Skin of body (tissue), 2 donors: ENCODE results near the gene BLACAT1. TPM values are rescaled to one million over a fixed set of nuclear protein-coding genes. Genes with fewer than 3 reads are reported as not detected.

Experiments
- DNase-seq: peaks from one replicate; lab custom pipeline; 2025; lab: John Stamatoyannopoulos, UW
- total RNA-seq: library from RNA; depleted of rRNA; stranded (reverse); fragments of >200 nt; gene quantifications from one replicate; pipeline ENCODE4 v1.2.3, GENCODE V29; 2014

The BLACAT1 gene
- total RNA-seq = 0.20 TPM

DNA sequence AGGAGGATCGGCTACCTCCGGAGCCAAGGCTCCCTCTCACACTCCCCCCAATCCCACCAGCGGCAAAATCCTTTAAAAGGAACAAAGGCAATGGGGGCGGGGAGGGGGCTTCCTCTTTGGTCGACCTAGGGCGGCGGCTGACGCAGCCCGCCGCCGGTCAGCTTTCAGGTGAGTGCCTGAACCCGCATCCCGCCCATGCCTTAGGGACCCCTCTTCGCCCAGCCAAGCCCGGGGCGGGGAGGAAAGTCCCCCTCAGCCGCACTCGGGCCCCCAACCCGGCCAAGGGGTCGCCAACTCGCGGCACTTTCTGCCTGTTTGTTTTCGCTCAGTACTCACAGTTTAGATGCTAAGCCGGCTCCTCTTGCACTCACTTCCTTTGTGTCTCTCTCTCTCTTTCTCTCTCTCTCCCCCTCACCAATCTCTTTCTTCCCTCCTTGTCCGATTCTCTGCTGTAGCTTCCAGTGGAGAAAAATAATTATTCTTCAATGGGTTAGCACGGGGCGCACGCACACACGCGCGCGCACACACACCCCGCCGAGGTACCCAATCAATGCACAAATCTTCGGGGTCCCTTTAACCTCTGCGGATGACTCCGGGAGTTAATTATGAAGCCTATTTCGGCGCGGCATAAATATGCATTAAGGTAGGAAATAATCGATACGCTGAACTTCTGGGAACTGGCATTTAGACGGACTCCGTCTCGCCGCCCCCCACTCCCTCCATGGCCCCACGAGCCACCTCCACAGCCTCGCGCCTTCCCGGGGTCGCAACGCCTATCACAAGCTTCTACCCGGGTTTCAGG is at the start of gene BLACAT1:
TSS of gene BLACAT1 (minus strand) at position 465 of the 802 bp plus-strand sequence.
- DNase-seq = no peak

DNA sequence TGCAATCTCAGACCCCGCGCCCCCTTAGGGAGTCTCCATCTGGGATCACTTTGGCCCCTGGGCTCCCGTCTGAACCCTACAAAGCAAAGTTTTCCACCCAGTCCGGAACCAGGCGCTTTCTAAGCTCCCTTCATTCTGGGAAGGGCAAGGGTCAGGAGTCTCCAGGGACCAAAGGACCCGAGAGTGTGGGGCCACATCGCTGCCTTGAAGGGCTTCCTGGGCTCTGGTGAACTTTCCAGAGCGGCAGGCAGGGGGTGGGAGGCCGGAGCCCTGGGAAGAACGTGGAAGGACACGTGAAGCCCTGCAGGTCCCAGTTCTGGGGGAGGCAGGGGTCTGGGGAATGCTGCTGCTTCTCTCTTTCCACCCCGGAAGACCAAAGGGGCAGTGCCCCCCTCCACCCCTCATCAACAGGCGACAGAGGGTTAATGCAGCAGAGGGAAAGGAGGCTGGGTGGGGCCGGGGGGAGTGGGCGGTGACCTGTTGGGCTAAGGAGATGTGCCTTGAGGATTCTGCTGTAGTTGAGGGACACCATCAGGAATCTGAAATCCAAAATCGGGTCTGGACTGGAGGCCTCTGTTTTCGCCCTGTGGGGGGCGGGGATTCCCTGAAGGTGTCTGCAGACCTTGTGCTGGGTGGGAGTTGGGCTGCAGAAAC is 49.4 kb upstream of the BLACAT1 start:
- DNase-seq = no peak

DNA sequence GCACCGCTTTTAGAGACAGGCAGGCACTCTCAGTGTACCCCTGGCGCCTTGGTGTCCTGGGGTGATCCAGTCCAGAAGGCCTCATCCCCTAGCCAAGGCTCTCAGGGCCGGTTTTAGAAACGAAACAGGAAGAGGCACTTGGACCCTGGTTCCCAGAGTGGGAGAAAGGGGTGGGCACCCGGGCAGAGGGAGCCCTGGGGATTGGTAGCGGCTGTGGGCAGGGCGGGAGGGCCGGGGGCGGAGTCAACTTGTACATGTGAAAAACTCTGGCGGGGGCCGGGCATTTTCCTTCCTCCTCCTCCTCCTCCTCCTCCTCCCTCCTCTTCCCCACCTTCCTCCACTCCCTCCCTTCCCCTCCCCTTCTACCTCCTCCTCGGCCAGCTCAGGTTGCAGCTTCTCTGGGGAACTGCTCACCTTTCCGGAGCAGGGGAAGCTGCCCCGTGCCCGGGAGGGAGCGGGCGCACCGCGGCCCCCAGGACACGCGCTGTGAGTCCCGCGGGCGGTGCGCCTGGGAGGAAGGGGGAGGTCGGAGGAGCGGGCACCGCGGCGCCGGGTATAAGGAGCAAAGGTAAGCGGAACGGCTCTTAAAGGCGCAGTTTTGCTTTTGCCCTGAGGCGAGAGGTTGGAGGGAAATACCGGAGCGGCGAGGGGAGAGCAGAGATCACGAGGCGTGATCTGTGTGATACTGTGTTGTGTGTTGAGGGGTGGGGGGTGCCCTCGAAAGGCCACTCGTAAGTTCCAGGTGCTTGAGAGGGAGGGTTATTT is 48.6 kb upstream of the BLACAT1 start, which contains the start of gene CDK18:
TSS of gene CDK18 (plus strand) at position 359 of the 765 bp plus-strand sequence. CDS start 18,499 bp downstream, outside the sequence.
- DNase-seq = no peak

DNA sequence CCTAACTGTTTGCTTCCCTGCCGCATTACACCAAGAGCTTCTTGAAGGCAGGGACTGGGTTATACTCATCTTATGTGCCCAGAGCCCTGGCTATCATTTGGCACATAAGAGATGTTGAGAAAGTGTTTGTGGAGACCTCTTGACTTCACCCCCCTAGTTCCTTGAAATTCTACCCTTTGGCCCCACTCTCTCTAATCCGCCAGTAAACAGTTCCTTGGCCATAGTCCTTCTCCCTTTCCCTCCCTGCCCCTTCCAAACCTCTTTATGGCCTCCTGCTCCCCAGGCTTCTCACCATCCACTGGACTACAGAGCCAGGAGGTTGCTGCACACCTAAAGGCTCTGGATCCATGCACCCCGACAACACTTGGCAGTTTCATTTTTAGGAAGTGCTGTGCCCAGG is 47.1 kb upstream of the BLACAT1 start:
- no peak for DNase-seq

DNA sequence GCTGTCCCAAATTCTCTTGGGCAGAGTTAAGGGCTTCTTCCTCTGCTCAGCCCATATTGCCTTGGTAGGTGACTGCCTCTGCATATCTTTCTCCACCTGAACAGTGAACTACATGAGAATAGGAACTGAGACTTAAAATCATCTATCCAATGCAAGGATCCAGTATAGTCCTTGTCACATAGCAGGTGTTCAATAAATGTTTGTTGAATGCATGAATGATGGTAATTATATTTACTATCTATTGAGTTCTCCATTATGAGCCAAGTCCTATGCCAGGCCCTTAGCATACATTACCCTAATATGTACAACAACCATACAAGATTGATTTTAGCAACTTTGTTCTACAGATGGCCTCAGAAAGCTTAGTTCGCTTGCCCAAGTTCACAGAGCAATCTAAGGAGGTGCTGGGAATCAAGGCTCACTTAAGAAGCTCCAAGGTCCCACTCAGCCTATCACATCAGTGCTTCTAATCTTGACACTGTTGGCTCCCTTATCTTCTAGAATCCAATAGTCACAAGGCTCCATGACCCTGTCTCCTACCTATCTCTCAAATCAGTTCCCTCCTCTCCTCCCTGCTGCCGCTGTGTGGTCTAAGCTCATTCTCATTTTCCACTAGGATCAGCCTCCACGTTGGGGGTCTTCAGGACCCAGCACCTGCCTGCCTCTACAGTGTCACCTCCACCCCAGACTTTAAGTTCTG is 46.4 kb upstream of the BLACAT1 start:
- no peak for DNase-seq

DNA sequence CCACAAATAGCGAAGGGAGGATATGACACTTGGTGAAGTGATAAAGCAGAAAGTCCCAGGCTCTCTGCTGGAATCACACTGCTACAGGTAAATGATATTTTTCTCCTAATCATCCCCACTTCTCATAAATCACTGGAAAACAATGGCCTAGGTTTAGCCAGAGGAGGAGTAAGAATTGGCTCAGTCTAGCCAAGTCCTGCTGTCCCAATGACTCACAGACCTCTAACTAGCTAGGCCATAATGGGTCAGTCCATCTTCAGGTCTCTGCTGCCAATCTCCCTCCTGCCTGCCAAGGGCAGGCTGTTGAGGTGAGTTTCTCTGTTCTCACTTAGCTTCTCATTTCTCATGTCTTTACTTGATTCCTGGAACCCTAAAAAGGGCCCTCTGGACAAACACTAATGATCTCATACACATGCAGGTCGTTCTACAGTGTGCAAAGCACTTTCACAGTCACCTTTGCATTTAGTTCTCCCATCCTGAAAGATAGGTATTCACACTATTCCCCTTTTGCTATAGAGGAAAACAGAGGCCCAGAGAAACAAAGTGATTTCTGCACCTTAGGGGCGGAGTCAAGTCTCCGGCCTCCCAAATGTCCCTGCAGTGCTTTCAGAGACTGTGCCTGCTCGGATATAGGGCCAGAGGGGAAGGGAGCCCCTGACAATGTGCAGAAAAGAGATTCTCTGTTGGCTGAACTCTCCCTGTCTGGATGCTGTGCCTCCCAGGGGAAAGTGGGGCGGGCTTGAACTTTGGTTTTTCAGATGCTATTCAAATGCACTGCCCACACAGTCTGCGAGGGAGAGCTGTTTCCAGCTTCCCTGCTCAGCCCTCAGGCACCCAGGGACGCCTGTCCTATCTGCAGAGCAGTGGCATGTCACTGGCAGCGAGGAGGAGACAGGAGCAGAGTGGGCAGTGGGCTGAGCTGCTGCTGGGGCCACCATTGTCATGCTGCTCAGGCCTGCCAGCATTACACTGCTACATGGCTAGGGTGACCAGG is 44.7 kb upstream of the BLACAT1 start:
- no peak for DNase-seq

DNA sequence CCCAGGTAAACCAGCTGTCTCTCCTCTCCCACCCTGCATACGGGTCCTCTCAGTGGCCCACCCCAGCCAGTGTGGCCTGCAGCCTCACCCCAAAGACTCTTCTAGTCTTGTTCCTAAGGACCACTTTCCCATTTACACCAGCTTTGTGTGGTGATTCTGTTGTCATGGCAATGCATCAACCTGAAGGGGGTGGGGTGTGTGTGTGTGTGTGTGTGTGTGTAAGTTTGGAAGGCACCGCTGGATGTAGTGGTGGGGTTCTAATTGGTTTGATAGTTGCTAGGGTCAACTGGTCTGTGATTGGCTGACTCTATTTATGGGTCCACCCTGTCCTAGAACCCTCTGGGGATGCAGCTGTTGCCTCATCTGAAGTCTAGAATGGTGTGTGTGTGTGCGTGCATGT is 43.9 kb upstream of the BLACAT1 start:
- no peak for DNase-seq

DNA sequence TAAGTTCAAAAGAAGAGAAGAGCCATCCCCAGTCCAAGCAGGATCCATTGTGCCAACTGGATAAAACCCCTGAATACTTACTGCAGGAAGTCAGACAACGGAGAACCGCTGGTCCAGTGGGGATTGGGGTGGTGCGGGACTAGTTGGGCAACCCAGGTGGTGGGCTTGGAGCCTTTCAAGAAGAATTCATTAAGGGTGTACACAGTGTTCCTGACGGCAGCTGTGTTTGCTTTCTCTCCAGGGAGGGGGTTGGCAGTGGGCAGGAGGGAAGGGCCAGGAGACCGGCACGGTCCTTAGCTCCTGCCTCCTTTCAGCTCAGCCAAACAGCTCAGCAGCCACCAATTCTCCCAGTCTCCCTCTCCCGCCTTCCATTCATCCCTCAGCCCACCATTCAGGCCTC is 41.5 kb upstream of the BLACAT1 start:
- no peak for DNase-seq

DNA sequence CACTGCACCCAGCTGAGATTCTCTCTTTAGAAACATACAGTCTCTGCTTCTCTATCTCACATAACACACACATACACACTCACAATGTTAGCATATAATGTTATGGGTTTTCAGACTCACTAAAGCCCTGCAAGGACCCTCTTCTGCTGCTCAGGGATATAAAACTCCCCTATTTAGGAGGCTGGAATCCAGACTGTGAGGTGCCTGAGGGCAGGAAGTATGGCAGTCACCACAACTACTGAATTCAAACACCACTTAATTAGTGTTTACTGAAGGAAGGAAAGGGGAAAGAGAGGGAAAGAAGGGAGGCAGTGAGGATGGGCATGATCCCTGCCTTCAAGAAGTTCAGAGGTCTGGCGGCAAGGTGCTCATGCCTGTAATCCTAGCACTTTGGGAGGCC is 40.8 kb upstream of the BLACAT1 start:
- no peak for DNase-seq

DNA sequence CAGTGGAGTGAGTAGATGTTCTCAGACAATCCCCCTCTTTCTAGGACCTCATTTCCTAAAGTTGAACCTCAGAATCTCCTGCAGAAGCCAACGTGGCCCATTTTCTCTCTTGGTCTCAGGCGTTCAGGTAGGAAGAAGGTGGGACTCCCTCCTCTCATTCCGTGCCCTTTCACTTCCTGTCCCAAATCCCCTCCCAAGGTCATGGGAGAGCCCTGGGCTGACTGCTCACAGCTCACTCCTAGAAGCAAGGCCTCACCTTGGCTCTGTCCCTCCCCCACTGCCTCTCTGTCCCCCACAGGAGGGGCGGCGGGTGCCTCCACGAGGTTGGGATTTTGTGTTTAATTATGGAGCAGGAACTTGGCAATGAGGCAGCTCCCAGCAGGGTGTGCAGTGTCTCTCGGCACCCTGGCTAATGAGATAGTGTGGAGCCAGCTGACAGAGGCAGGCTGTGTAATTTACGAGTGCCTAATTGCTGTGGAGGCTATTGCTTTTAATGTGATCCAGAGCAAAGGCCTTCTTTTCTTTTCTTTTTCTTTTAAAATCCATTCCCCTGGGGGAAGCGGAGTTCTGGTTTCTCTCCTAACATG is 39.5 kb upstream of the BLACAT1 start:
- DNase-seq = no peak

DNA sequence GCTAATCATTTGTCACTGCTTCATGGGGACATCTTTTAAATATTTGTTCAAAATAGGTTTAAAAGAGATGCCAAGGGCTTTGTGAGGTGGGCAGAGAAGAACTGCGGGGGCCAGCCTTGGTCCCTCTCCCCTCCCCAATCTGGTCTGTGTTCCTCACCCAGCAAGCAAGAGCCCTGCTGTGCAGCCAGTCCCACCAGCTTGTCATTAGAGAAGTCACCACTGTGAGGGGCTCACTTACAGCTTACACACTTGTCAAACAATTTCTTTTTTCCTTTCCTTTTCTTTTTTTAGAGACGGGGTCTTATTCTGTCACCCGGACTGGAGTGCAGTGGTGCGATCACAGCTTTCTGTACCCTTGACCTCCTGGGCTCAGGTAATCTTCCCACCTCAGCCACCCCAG is 38.3 kb upstream of the BLACAT1 start:
- DNase-seq = no peak

DNA sequence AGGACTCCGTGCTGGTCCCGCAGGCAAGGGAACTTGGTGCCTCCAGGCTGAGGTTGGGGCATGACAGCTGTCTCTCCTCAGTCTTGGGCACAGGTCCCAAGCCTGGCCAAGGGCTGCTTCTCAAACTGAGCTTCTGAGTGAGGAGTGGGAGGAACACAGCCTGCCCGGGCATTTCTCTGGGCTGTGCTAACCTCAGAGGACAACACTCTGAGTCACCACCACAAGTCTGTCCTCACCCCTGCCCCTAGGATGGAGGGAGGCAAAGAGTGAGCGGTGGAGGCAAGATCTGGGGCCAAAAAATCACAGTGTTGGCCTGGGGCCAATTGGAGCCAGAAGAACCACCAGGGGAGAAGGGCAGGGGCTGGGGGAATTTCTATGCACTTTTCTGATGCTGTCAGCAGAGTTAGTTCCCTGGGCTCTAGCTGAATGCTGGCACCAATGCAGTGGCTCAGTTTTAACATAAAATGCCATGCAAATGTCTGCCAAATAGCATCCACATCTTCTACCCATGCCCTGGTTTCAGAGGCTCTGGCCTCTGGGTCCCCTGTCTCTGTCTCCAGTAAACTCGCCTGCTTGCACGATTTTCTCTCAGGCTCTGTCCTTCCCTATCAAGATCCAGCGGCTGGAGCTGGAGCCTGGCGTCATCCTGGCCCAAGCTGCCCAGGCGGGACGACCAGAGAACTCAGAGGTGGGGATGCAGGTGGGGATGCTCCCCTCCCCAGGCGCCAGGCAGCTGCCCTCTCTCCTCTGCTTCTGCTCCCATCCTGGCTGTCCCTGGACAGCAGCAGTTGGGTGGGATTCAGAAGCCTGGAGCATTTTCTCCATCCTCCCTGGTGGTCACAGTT is 37.6 kb upstream of the BLACAT1 start:
- DNase-seq = no peak

DNA sequence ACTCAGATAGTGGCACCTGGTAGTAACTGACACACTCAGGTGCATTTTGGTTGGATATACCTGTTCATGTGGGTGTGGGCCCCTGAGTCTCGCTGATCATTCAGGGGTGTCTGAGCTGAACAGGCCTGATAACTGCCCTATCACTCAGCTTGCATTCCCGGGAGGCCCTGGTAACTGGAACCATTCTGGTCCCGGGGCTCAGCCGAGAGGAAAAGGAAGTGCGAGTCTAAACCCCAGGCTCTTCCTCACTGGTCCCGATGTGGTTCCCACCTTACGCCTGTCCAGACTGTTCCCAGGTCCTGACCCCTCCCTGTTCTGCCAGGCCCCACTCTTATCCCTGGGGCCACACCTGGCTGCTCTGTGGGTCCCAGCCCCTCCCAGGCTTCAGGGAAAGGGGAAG is 36.9 kb upstream of the BLACAT1 start:
- DNase-seq = no peak

DNA sequence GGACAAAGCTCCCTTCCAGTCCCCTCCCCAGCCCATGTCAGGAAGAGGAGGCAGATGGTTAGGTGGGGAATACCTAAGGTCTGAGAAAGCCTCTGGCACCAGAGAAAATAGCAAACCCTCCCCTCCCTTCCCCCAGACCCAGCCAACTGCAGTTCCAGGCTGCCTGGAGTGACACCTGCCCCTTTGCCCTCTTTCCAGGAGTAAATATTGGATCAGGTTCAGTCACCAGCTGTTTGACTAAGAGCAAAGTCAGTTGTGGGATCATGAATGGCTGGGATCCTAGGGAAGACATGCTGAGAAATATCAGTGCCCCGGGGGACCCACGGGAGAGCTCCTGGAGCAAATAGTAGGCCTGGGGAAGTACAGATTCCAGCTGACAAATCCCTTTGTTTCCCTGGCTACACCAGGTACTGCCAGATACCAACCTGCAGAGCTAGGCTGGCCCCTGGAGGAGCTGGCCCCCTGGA is 36.4 kb upstream of the BLACAT1 start:
- DNase-seq = no peak

DNA sequence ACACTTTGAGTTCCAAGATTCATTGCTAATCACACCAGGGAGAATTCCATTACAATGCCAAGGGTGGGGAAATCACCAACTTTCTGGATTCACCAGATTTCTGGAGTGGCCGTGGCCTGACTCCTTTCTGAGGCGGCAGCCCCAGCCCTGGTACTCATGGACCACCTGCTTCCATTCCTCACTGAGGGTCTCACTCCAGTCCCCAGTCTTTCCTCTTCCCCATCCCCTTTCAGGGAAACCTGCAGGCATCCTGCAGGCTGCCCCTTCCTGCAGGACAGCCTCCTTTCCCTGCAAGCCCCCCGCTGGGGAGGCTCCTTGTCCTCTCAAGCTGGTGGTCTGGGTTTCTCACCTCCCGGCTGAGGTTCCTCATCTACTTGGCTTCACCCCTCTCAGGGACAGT is 35.9 kb upstream of the BLACAT1 start:
- no peak for DNase-seq

DNA sequence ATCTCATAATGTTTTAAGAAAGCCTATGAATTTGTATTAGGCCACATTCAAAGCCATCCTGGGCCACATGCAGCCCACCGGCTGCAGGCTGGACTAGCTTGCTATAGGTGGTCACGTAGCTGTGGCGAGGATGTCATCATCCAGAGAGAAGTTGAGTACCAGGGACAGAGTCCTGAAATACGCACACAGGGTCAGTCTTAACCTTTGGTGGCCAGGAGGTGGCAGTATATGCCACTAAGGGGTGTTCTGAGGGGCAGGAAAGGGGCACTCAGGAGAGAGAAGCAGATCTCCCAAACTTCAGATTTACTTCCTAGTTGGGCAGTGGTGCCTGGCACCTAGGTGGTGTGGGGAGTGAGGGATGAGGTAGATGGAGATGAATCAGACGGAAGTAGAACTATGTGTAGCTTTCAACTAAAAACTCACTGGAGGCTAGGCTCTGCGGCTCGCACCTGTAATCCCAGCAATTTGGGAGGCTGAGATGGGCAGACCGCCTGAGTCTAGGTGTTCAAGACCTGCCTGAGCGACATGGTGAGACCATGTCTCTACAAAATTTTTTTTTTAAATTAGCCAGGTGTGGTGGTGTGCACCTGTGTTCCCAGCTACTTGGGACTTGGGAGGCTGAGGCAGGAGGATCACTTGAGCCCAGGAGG is 32.4 kb upstream of the BLACAT1 start:
- DNase-seq = no peak

DNA sequence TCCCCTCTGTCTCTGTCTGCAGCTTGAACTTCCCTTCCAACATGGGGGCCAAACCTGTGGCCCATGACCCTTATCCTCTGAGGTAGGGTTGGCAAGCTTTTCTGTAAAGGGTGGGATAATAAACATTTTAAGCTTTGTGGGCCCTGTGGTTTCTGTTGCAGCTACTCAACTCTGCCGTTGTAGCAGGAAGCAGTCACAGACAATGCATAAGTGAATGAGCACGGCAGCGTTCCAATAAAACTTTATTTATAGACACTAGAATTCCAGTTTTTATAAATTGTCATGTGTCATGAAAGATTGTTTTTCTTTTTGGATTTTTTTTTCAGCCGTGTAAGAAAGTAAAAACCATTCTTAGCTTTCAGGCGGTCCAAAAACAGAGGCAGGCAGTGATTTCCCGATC is 30.4 kb upstream of the BLACAT1 start:
- DNase-seq = no peak
